PC-9 (cell line): ENCODE measurements around the gene PHACTR1.

Experiments used
- EZH2 ChIP-seq: fragments of 200-600 bp; sonication (generic); IDR thresholded peaks from 2 replicates; pipeline ENCODE4 v1.8.0; 2017; ENCODE audit warnings: antibody characterized with exemption, low read depth
- TF ChIP-seq, protein P1 (sequence below): fragments of 200-600 bp; sonication (generic); conservative IDR thresholded peaks from 2 replicates; pipeline ENCODE4 v1.6.1; 2017; ENCODE audit warnings: mixed run types, antibody characterized with exemption, mild to moderate bottlenecking, moderate library complexity

- no peak for TF ChIP-seq EZH2
- TF ChIP-seq, protein P1, sequence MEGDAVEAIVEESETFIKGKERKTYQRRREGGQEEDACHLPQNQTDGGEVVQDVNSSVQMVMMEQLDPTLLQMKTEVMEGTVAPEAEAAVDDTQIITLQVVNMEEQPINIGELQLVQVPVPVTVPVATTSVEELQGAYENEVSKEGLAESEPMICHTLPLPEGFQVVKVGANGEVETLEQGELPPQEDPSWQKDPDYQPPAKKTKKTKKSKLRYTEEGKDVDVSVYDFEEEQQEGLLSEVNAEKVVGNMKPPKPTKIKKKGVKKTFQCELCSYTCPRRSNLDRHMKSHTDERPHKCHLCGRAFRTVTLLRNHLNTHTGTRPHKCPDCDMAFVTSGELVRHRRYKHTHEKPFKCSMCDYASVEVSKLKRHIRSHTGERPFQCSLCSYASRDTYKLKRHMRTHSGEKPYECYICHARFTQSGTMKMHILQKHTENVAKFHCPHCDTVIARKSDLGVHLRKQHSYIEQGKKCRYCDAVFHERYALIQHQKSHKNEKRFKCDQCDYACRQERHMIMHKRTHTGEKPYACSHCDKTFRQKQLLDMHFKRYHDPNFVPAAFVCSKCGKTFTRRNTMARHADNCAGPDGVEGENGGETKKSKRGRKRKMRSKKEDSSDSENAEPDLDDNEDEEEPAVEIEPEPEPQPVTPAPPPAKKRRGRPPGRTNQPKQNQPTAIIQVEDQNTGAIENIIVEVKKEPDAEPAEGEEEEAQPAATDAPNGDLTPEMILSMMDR, result no peak
These were observed 789 bp downstream of the PHACTR1 start for GRCh38 chr6:12717356-12717755.
